Astrocyte (in vitro differentiated cells and primary cell): ENCODE measurements around the gene ARMC9. TPM values are rescaled to one million over a fixed set of nuclear protein-coding genes. Genes with fewer than 3 reads are reported as not detected.

ENCODE experiments used
- microRNA-seq: library from miRNA; unstranded; fragments of <30 nt; microRNA quantifications from one replicate; pipeline ENCODE4 v1.2.0, GENCODE V29; 2020
- total RNA-seq: library from RNA; stranded (reverse); gene quantifications from 2 replicates; pipeline ENCODE4 v1.2.1, GENCODE V29; 2021

Gene ARMC9
- total RNA-seq, 1 donor from 2014 or later = 52.4 TPM

Small RNA genes within 50 kb of the gene (microRNA-seq; reads per million reads assigned to microRNA genes)
- gene MIR4777 = not detected

Other genes starting within 250 kb of the ARMC9 start
- not detected in 2 replicates for gene SPATA3, start 202.5 kb upstream of the ARMC9 start, total RNA-seq
- 0.84 and 1.0 TPM in 2 replicates for gene C2orf72, start 161.1 kb upstream of the ARMC9 start, total RNA-seq
- gene PSMD1, start 141.8 kb upstream of the ARMC9 start, total RNA-seq = 149 and 151 TPM in 2 replicates
- gene HTR2B, start 73.6 kb upstream of the ARMC9 start, total RNA-seq = 0.27 TPM in 1 of 2 replicates, not detected in the other
- gene B3GNT7, start 197.1 kb downstream of the ARMC9 start, total RNA-seq = 1.2 and 1.7 TPM in 2 replicates